ENCODE data around the gene HNF1A. TPM values are rescaled to one million over a fixed set of nuclear protein-coding genes. Genes with fewer than 3 reads are reported as not detected.

Gene HNF1A
- total and polyA plus RNA-seq, 2 donors (not counting 3 experiments of a cell fraction or from before 2014, with no cell fraction given), result not detected

GRCh38 chr12:120941846-120942405 is 36.4 kb upstream of the HNF1A start:
- dilution Hi-C loops (cut with MboI; ENCODE audit: extremely low pct_ligation_motif_present, low sequenced_read_pairs), result no loop called here
- POLR2A ChIA-PET, result no interaction called here

More at GRCh38 chr12:120941846-120942405, 36.4 kb upstream of the HNF1A start:
- Histone ChIP-seq H3K9me3 (replicated peaks; ENCODE audit: control insufficient read depth, insufficient read depth, low read length) (no peaks in the 10 kb centered on the region), H3K9me1 (replicated peaks; ENCODE audit: control insufficient read depth, extremely low read depth, insufficient read depth, low read length) (no peaks in the 10 kb centered on the region), H3K36me3 (ENCODE audit: control insufficient read depth in 2 of 2, extremely low read depth in 1 of 2, insufficient read depth in 2 of 2, low read length in 2 of 2) (no peaks in the 10 kb centered on the region), H3K27ac (ENCODE audit: insufficient read depth, low read depth, low read length) (no peak overlapping the region), H2AFZ (ENCODE audit: low read depth, low read length) (no peak overlapping the region), H3K27me3 (ENCODE audit: control insufficient read depth in 2 of 2, insufficient read depth in 2 of 2, low read length in 2 of 2) (peaks cover 0 to 7% of the 10 kb centered on the region in 2 experiments), H3K4me3 (replicated peaks in 1 of 3; ENCODE audit: insufficient read depth in 1 of 3, low read depth in 1 of 3, low read length in 3 of 3) (no peak overlapping the region), H3K4me1 (ENCODE audit: control insufficient read depth, extremely low read depth, insufficient read depth, low read length) (no peaks in the 10 kb centered on the region), H3K79me2 (ENCODE audit: control insufficient read depth, insufficient read depth, low read length) (no peaks in the 10 kb centered on the region), H4K20me1 (replicated peaks; ENCODE audit: control insufficient read depth, extremely low read depth, insufficient read depth, low read length) (no peaks in the 10 kb centered on the region), H3K9ac (replicated peaks; ENCODE audit: extremely low read depth, insufficient read depth, low read length) (no peak overlapping the region), H3K4me2 (ENCODE audit: insufficient read depth, low read length) (no peak overlapping the region)
- CTCF ChIA-PET, result interaction anchor here (3.6 kb wide), 1 partner anchor 30 kb away, joined by 23 read pairs; no protein-coding TSS in a partner anchor
- TF ChIP-seq POLR2A (IDR thresholded peaks at IDR 0.05; ENCODE audit: low read depth, low read length), result no peak
- no peak for TF ChIP-seq POLR2AphosphoS5 (IDR thresholded peaks at IDR 0.05; ENCODE audit: insufficient read depth, low read depth, low read length)
- TF ChIP-seq EZH2 (IDR thresholded peaks at IDR 0.05; ENCODE audit: borderline replicate concordance, low read depth, low read length, severe bottlenecking), result no peak
- no peak for TF ChIP-seq FOS (IDR thresholded peaks at IDR 0.05; ENCODE audit: borderline replicate concordance, insufficient read depth, low read length)
- no peak for TF ChIP-seq JUN (IDR thresholded peaks at IDR 0.05; ENCODE audit: borderline replicate concordance, insufficient read depth, insufficient read length, low read depth)
- TF ChIP-seq MYC (IDR thresholded peaks at IDR 0.05; ENCODE audit: low read depth, low read length), result no peak
- no peak for TF ChIP-seq MAX (IDR thresholded peaks at IDR 0.05; ENCODE audit: insufficient read depth, insufficient read length)
- TF ChIP-seq GATA2 (IDR thresholded peaks at IDR 0.05; ENCODE audit: insufficient read depth, insufficient read length, low read depth, low read length), result no peak
- TF ChIP-seq CTCF (IDR thresholded peaks at IDR 0.05; ENCODE audit: extremely low read depth in 1 of 2, insufficient read depth in 1 of 2, low read depth in 1 of 2, low read length in 2 of 2), result no peak
- BruUV-seq (replicated peaks), result no TSS peak
- no peak for DNase-seq (ENCODE audit: low read depth, low spot score)
- intact Hi-C loops (cut with micrococcal nuclease), result no loop called here
- FAIRE-seq, result no peak

Data from endothelial cell of umbilical vein (primary cell).